HK-2 (cell line): ENCODE measurements around the gene NFASC.
A peak's percentile ranks its signal among the peaks of the same experiment; 100 is the strongest.

Experiments used
- DNase-seq: peaks from one replicate; pipeline ENCODE4 v3.0.0-alpha.2; 2018; ENCODE audit not compliant: unreplicated experiment

The NFASC gene

DNA sequence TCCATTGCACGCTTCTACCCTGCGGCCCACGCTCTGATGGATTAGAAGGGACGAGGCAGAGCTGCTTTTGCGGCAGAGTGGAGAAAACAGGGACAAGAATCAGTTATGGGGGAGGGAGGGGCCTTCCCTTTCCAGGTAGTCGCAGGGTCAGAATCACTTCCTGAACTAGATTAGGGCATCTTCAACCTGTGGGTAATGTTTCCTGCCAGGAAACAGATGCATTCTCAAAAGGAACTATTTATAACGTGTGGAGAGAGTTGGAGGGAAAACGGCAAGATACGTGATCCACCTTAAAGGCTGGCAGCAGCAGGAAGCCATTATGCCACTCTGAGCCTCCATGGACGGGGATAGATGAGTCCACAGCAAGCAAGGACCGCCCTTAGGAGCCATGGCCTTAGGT is 112.5 kb downstream of the NFASC start:
- DNase-seq, result no peak

DNA sequence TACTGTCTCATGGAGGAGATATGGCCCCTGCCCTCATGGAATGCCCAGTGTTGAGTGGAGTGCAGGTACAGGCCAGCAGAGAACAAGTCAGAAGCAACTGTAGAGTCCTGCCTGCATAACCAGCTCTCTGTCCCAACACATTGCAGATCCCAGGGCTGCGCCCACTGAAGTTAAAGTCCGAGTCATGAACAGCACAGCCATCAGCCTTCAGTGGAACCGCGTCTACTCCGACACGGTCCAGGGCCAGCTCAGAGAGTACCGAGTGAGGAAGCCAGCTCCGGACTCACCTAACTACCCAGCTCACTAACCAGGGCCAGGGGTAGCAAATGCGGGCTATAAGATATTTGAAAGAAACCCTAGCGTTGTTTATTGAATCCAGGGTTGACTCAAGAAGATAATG is 113.2 kb downstream of the NFASC start:
- DNase-seq, result no peak

DNA sequence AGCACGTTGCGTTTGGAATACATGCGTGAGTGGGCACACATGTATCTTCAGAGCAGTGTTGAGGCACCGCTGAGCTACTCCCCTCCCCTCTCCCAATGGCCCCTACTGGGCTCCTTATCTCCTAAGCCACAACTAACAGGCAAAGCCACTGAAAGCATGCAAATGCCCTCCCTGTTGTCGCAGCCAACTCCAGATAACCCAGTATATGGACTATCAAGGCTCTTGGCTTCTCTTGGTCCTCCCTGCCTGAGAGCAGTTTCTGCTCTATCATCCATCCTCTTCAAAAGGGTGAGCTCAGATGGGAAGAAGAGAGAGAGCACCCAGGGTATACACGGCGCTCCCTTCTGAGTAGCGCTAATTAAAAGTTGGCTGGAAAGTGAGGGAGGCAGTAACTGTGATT is 113.8 kb downstream of the NFASC start:
- no peak for DNase-seq

DNA sequence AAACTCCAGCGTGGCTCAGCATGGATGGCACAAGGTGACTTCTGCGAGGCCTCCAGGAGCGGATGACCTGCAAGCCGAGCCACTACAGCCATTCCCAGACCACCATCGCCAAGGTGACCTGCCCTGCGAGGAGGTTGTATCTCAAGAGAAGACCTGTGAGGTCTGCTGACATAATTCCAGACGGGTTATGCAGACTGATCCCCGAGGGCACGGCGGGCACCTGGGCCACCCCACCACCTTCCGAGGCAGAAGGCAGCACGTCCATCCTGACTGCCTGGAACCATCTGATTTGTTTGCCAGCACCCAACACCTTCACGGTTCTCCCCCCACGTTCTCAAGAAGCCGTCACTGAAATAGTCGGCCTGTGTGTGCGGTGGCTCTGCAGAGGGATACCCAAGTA is 115.5 kb downstream of the NFASC start:
- no peak for DNase-seq

DNA sequence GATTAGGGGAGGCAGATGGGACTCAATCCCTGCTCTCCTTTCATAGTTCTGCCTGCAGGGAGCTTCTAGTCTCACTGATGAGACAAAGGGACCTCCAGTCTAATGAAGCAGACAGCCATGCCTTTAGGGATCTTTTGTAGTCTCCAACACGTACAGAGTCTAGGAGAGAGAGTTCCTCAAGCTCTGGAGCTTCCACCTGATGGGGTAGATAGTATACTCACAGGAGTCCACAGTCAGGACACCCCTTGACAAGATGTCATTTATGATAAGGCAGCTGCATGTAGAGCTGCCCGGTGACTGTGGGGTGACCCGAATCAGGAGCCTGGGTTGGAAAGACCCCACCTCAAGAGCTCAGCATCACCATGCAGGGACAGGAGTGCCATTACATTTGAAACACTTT is 117.0 kb downstream of the NFASC start:
- no peak for DNase-seq

DNA sequence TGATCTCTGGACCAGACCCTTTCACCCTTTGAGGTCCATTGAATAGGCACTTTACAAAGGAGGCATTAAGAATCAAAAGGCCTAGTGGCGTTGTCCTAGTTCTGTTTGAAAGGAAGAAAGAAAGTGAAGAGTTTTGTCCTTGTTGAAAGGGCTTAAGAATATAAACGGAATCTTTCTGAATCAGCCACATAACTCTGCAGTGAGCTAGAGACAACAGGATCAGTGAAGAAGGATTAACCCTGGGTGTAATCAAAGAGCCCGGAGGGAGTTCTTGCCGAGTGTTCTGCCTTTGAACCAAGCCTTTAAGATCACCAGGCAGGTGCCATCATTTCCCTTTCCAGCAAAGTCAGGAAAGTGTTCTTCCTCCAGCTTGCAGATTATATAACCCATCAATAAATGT is 117.5 kb downstream of the NFASC start:
- DNase-seq, result no peak

DNA sequence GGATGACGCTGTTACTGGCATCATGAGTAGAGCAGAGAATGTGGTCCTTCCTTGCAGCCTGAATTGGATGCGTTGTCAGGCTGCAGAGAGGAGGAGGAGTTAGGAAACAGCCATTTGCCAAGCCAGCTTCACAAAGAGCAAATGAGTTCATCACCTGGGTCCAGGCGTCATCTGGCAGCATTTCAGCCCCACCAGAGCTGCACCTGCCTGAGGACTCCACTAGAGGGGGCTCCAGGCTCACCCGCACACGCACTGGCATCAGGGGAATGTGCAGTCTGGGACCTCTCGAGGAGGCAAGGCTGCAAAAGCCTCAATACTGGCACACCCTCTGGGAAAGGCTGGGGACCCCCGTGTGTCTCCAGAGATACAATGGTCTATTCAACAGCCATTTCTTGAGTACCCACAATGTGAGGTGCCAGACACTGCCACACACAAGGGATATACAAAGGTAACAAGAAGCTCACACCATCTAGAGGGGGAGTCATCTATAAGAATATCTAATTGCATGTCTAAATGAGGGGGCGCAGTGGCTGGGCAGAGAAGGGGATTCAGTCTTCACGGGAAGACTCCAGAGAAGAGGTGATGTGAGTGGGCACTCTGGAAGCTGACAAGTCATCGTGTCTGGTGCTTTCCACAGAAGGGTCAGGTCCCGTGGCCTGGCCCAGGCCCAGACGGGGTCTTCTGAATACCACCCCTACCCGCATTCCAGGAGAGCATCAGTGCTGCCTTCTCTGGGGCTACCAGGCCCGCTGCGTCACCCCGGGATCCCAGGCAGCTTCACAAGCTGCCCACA is 118.8 kb downstream of the NFASC start:
- DNase-seq, result peak; percentile 84

DNA sequence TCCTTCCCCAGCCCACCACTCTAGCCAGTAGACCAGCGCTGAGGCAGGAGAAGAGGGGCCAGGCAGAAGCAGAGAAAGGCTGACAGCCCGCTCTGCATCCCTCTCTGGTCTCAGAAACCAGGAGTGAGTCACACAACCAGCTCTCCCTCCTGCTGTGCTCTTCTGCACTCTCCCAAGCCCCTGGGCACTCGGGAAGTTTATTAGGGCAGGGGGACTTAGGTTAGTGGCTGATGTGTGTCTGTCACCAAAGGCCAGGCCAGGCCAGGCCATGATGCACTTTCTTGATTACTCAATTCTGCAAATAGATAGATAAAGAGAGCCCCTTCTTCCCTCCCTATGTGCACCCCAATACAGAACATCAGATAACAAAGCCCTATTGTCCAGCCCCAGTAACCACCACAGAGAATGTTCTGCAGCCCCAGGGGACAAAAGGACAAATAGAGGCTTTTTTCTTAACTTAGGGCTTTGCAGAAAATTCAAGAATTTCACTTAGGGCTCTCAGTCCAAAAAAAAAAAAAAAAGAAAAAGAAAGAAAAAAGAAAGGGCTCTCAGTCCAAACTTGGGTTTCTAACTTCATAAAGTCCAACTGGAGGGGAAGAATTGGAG is 119.5 kb downstream of the NFASC start:
- DNase-seq, result no peak

DNA sequence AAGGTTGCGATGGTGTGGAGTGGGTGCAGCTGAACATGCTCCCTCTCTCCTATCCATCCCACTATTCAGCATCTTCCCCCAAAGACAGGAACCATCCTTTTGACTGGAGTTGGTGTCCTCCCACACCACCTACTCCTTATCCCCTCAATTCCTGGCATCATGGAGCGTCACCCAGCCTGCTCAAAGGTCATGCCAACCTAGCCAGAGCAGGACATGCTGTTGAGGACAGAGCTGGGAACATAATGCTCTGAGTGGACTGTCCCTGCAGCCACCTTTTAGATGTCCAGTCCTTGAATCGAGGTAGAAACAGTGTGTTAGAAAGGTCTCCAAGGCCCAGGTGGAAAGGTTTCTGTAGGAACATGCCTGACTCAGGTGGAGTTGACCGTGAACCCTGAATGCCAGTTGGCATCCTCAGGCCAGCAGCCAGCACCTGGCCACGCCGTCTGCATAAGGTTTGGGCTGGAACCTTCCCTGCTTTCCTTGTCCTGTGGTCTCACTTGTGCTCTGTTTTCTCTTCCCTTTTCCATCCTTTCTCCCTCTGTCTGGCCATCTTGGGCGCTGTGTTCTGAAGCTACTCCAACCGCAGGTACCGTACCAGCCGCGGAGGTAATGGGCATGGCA is 120.2 kb downstream of the NFASC start:
- DNase-seq, result no peak

DNA sequence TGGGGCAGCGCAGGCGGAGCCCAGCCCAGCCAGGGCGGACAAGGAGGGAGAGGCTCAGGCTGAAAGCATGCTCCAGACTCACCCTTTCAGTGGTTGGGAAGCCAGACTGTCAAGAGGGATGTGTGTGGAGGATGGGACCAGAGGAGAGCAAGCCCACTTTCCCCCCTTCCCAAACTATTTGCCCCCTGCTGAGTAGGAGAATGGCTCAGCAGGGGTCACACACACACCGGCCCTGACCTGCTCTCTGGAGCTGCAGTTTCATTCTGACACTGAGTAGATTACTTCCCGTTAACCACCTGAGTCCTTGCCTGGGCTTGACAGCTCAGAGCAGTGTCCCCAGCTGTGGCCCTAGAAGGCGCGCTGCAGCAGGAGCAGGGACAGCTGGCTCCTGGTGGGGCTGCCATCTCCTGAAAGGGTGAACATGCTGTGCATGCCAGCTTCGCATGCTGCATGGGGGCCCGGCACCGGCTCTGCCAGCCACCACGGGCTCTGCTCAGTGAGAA is 120.7 kb downstream of the NFASC start:
- DNase-seq, result no peak

DNA sequence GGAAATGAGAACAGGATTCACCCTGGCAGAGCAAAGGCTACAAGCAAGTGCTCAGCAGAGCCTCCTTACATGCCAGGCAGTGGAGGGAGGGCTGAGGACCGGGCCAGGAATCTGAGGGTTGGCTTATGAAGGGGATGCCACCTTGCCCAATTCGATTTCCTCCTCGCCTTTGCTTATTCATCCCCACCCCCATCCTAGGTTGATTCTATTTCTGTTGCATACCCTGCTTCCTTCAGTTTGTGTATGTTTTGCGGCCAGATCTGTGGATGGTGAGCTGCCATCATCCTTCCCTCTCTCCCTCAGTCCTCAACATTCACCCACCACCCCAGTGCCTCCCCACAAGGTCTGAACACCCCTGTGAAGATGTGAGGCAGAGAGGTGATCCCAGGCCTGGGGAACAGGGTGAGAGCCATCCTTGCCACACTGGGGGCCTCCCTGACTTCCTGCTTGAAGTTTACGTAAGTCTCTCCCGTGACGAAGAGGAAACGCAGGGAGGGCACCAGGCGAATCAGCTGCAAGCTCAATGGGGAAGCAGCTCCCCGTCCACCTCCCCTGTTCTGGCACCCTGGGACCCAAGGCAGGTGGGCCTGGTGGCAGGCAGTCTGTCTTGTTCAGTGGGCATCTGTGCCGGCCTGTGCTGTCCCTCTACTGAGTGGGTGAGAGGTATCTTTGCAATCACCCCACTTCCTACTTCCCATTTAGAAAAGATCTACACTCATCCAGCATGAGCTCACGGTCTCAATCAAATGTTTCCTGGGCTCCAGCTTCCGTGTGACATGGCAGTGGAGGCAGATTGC is 121.7 kb downstream of the NFASC start:
- no peak for DNase-seq

DNA sequence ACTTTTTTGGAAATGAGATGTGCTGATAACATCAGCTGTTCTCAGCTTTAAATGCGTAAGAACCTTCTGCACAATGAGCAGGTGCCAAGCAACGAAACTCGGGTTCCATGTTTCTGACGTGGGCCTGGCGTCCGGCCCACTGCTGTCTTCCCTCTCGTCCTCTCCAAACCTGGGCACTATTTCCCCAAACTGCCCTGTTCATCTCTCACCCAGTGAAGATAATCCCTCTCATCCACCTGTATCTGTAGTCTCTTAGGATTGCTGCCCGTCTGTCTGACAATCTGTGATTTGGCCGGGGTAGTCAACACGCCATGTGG is 122.3 kb downstream of the NFASC start:
- no peak for DNase-seq

DNA sequence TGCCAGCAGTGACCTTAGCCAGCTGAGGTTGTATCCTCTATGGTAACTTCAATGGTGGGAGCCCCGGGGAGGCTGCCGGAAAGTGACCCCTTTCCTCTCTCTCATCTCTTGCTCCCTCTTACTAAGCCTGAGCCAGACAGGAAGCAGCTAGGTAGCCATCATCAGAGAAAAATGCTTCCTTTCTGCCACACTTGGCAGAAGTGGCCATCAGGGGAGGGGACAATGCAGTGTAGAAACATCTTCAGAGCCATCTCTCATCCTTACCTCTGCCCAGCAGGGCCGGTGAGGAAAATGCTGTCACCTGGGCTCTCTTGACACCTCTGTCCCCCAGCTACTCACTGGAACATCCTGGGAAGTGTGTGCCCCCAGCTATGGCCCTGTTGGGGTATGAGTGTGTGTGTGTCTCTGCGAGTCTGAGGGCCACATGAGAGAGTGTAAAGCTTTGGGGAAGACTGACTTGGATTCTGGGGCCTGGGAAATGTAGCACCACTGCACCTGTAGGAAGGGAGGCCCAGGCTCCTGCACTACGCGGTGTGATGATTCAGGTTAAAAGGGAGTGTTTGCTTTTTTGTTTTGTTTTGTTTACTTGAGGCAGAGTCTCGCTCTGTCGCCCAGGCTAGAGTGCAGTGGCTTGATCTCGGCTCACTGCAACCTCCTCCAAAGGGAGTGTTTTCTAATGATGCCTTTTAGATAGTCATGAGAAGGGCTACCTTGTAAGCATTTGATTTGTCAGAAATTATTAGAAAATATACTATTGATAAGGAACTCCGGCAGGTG is 123.6 kb downstream of the NFASC start:
- DNase-seq, result no peak

DNA sequence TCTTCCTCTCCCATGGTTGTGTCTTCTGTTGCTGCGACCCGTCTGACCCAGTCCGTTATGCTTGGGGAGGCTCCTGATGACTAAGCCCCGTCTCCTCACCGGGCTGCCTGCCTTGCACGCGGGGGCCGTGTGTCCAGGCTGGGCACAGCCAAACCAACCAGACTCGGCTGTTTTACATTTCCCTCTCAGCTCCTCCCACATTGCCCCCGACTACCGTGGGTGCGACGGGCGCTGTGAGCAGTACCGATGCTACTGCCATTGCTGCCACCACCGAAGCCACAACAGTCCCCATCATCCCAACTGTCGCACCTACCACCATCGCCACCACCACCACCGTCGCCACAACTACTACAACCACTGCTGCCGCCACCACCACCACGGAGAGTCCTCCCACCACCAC is 126.3 kb downstream of the NFASC start:
- DNase-seq, result no peak

DNA sequence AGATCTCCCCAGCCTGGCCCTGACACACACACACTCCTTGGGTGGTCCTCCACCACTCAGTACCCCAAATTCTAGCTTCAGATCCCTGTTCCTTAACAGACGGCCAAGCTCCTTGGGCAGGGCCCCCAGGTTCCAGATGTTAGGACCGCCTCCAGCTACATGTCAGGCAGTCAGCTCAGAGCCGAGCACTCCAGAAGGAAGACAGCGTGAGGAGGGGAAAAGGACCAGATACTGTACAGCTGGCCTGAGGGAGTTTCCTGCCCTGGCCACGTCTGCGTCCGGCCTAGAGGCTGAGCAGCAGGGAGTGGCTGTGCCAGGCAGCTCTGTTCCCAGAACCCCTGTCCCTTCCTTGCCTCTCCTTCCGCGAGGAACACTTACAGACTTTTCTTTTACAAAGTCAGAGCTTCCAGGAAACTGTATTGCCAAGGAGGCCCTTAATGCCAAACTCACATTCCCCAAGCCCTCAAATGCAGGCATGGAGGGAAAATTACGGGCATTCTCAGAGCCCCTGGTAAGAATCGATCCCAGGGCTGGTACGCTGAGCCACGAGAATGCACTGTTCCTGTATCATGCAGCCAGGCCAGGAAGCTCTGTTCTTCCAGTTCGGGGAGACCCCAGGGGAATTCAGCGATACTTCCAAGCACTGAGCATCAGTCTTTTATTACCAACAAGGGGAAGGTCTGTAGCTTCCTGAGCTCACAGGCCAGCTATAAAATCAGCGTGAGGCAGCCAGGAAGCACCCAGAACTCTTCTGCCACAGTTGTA is 127.1 kb downstream of the NFASC start:
- DNase-seq, result no peak

DNA sequence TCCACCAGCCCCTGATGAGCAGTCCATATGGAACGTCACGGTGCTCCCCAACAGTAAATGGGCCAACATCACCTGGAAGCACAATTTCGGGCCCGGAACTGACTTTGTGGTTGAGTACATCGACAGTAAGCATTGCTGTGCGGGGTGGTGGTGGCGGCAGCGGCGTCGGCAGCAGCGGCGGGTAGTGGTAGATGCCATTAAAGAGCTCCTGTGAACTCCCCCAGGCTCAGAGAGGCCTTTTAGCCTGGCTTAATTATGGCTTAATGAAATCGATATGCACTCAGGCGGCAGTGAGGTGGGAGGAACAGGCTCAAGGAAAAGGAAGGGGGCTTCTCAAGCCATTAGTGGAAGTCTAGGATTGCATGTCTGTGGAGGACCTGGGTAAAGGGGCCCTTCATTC is 130.5 kb downstream of the NFASC start:
- DNase-seq, result no peak

DNA sequence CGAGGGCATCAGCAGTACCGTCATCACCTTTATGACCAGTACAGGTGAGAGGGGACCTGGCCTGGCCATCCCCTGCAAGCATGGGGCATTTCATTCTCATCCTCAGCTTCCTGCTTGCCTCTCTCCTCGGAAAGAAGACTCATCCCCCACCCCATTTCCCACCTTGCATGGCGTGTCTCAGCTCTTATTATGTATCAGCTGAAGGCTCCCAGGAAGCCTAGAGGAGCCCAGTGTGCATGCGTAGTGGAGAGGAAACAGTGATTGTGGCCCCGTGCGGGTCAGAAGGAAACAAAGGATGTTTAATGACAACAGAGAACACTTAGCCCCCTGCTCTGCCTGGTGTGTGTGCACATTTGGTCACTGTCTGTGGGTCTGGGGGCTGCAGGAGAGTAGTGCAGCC is 132.0 kb downstream of the NFASC start:
- no peak for DNase-seq

DNA sequence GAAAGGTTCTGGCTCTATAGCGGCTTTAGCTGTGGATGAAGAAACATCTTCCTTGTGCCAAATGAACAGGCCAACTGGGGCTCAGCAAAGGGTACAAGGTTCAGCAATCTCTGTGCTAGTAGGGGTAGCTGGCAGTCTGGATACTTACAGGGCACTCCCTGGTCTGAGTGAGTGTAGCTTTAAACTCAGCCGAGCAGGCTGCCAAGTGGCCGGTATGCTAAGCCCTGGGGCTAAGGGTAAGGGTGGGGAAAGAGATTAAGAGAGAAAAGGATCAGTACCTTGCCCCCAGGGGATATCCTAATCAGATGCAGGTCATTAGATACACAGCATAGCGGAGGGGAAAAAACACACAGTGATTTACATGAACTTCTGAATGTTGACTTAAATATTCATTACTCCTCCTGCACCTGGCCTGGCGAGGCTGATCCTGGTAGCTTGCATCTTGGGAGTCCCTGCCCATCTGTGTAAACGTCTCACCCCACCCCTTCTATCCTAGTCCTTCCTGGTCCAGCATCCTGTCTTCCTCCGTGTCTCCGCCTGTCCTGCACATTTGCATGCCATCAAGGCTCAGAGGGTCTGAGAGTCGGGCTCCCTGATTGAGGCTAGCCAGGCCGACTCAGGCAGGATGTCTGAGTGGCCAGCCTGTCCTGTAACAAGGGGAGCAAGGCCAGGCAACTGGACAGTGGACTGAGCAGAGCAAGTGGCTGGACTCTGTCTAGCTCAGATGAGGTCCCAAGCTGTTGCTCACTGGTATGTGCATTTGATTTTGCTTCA is 132.9 kb downstream of the NFASC start:
- DNase-seq, result no peak

DNA sequence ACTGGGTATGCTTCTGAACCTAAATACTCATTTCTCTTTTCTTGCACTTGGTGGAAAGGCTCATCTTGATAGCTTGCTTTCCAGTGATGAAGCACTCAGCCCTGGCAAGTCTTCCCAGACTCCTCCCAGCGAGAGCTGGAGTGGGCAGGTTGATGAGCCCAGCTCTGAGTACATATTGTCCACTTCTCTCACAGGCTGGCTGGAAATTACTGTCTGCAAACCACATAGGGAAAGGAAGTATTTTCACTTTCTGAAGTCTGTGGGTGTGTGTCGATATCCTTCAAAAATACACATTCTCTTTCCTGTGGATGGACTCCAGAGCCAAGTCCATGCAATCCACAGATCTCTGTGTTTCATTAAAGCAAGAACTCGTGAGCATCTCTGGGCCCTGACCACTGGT is 133.7 kb downstream of the NFASC start:
- no peak for DNase-seq

DNA sequence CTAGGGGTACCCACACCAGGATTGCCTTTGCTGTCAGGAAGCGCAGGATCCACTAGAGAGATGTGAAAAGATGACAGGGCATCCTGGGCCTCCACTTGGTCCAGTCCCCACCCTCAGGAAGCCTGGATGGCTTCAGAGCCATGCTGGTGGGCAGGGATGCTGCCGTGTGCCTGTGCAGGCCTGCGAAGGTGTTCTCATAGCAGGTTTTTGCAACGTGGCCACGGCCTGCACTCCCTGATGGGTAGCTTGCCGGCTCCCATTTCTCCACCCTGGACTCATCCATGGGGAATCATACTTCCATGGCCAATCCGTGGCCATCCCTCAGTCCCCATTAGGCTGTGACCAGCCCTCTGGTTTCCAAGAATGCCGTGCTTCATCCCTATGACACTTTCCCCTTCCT is 138.2 kb downstream of the NFASC start:
- DNase-seq, result no peak
